ENCODE results near the gene SUMO4. TPM values are rescaled to one million over a fixed set of nuclear protein-coding genes. Genes with fewer than 3 reads are reported as not detected.

SUMO4 gene
- polyA plus RNA-seq, 1 of the 3 experiments (the other 2 are of a cell fraction) = not detected

GRCh38 chr6:149410557-149410956, 10.5 kb downstream of the SUMO4 start (continued):
- TF ChIP-seq MXI1 (IDR thresholded peaks at IDR 0.05; ENCODE audit: low read depth, low read length) = no peak
- TF ChIP-seq RCOR1 (IDR thresholded peaks at IDR 0.05; ENCODE audit: low read length) = no peak
- TF ChIP-seq SMC3 (IDR thresholded peaks at IDR 0.05; ENCODE audit: low read depth, low read length) = no peak
- no peak for TF ChIP-seq FOSL2 (IDR thresholded peaks at IDR 0.05; ENCODE audit: borderline replicate concordance, low read depth)
- no peak for TF ChIP-seq GABPA (IDR thresholded peaks at IDR 0.05; ENCODE audit: low read depth)
- TF ChIP-seq RXRA (IDR thresholded peaks at IDR 0.05; ENCODE audit: borderline replicate concordance, low read depth) = no peak

GRCh38 chr6:149414009-149414408, 13.9 kb downstream of the SUMO4 start:
- Histone ChIP-seq H3K4me1 (ENCODE audit: control insufficient read depth in 1 of 2, insufficient read depth in 2 of 2, low read depth in 1 of 2, low read length in 1 of 2) (no peaks in the 10 kb centered on the region), H3K79me2 (ENCODE audit: insufficient read depth) (no peaks in the 10 kb centered on the region), H3K9me3 (no peaks in the 10 kb centered on the region), H3K4me3 (ENCODE audit: low read depth in 2 of 2, low read length in 1 of 2) (no peak overlapping the region), H3K27me3 (ENCODE audit: insufficient read depth) (no peaks in the 10 kb centered on the region), H3K27ac (ENCODE audit: low read depth in 2 of 2, low read length in 1 of 2) (no peak overlapping the region), H3K9ac (no peak overlapping the region), H3F3A (replicated peaks; ENCODE audit: insufficient read depth) (peaks cover 4% of the 10 kb centered on the region), H3K9me2 (no peaks in the 10 kb centered on the region), H3K4me2 (no peak overlapping the region), H3K36me3 (replicated peaks in 1 of 2; ENCODE audit: control insufficient read depth in 1 of 2, insufficient read depth in 2 of 2, low read length in 1 of 2) (peaks cover 26 to 35% of the 10 kb centered on the region in 2 experiments), H4K20me1 (ENCODE audit: insufficient read depth) (no peaks in the 10 kb centered on the region), H2AFZ (ENCODE audit: low read depth) (no peak overlapping the region)
- POLR2A ChIA-PET = no interaction called here
- CTCF ChIA-PET = interaction anchor here (1.1 to 2.0 kb wide), 2 partner anchors 18 to 382 kb away, joined by 3 to 12 read pairs; no protein-coding TSS in a partner anchor
- no peak for TF ChIP-seq GABPA (IDR thresholded peaks at IDR 0.05; ENCODE audit: low read depth)
- DNase-seq = no peak
- WGBS (ENCODE audit: low lambda C conversion rate) = 95% methylated on average over 4 of the region's 4 CpGs

- 97% methylated on average over 4 of the region's 4 CpGs for WGBS (ENCODE audit: low lambda C conversion rate)
- no peak overlapping the region for H3K4me3 ChIP-seq (ENCODE audit: low read depth in 2 of 2, low read length in 1 of 2)
- H3K27ac ChIP-seq (ENCODE audit: low read depth in 2 of 2, low read length in 1 of 2) = no peak overlapping the region
- no peaks in the 10 kb centered on the region for H3K4me1 ChIP-seq (ENCODE audit: control insufficient read depth in 1 of 2, insufficient read depth in 2 of 2, low read depth in 1 of 2, low read length in 1 of 2)
- POLR2A ChIA-PET = no interaction called here
- H3K4me2 ChIP-seq = no peak overlapping the region
- H3K79me2 ChIP-seq (ENCODE audit: insufficient read depth) = no peaks in the 10 kb centered on the region
- no peaks in the 10 kb centered on the region for H3K9me2 ChIP-seq
- TF ChIP-seq CTCF (IDR thresholded peaks at IDR 0.05) (no peak), REST (IDR thresholded peaks at IDR 0.05; ENCODE audit: low read depth, low read length) (no peak), RXRA (IDR thresholded peaks at IDR 0.05; ENCODE audit: borderline replicate concordance, low read depth) (no peak), GABPA (IDR thresholded peaks at IDR 0.05; ENCODE audit: low read depth) (no peak), RAD21 (IDR thresholded peaks at IDR 0.05; ENCODE audit: low read length) (no peak), MXI1 (IDR thresholded peaks at IDR 0.05; ENCODE audit: low read depth, low read length) (no peak), YY1 (IDR thresholded peaks at IDR 0.05; ENCODE audit: low read depth) (no peak), MAX (IDR thresholded peaks at IDR 0.05; ENCODE audit: low read depth) (no peak), JUND (IDR thresholded peaks at IDR 0.05) (no peak), TAF1 (IDR thresholded peaks at IDR 0.05; ENCODE audit: borderline replicate concordance, low read depth, low read length) (no peak), EP300 (IDR thresholded peaks at IDR 0.05; ENCODE audit: borderline replicate concordance in 1 of 2, low read depth in 1 of 2, low read length in 1 of 2) (no peak), MEF2A (IDR thresholded peaks at IDR 0.05; ENCODE audit: borderline replicate concordance, low read depth) (no peak), POLR2AphosphoS5 (IDR thresholded peaks at IDR 0.05; ENCODE audit: low read depth, low read length) (no peak)
- H3K36me3 ChIP-seq (replicated peaks in 1 of 2; ENCODE audit: control insufficient read depth in 1 of 2, insufficient read depth in 2 of 2, low read length in 1 of 2) = peaks cover 20 to 26% of the 10 kb centered on the region in 2 experiments
- no peak overlapping the region for H3K9ac ChIP-seq
- H3F3A ChIP-seq (replicated peaks; ENCODE audit: insufficient read depth) = no peaks in the 10 kb centered on the region
- no peaks in the 10 kb centered on the region for H4K20me1 ChIP-seq (ENCODE audit: insufficient read depth)
- CTCF ChIA-PET = no interaction called here
- DNase-seq = no peak
- H2AFZ ChIP-seq (ENCODE audit: low read depth) = no peak overlapping the region
- no peaks in the 10 kb centered on the region for H3K9me3 ChIP-seq
- no peaks in the 10 kb centered on the region for H3K27me3 ChIP-seq (ENCODE audit: insufficient read depth)
These were observed 14.8 kb downstream of the SUMO4 start for GRCh38 chr6:149414821-149415220.
